K562 (cell line): Measurements from ENCODE around the gene EPHA2. TPM values are rescaled to one million over a fixed set of nuclear protein-coding genes. Genes with fewer than 3 reads are reported as not detected.

Source experiments
- ATAC-seq: fragments of 200-7000 bp; cut with Tn5 transposase; 3 replicates; pipeline ENCODE4 v1.9.1; 2020; ENCODE audit warnings: moderate library complexity
- BruUV-seq: library from RNA; stranded (reverse); fragments of 400-500 nt; replicated peaks from 2 replicates; lab custom pipeline; 2021; lab: Mats Ljungman, UMichigan
- CTCF ChIA-PET: fragments of 300-600 bp; formaldehyde crosslinking; extraction: SDS; loops from one replicate; lab custom pipeline; 2021; ENCODE audit warnings: low intra/inter-chr PET ratio; lab: Yijun Ruan, JAX
- POLR2A ChIA-PET: fragments of 300-600, 350-650 bp; sonication (Branson Sonifier 250); formaldehyde crosslinking; extraction: SDS; loops from one replicate; lab custom pipeline; 2021; ENCODE audit warnings: antibody characterized with exemption, inconsistent platforms; lab: Yijun Ruan, JAX
- DNase-seq, 4 experiments: peaks; one replicate each; pipeline versions ENCODE4 v3.0.0 to v3.0.0-alpha.2; 2011 to 2018; ENCODE audit warnings: low spot score in 3 of 4, mixed read lengths in 3 of 4; ENCODE audit errors: extremely low read depth in 1 of 4
- FAIRE-seq: peaks from 2 replicates; lab custom pipeline; 2011; peaks lifted over from hg19 to GRCh38; lab: Jason Lieb, UNC
- H2AFZ ChIP-seq: 2 replicates; pipeline ENCODE4 v1.6.0; 2011; ENCODE audit warnings: low read depth, low read length, control low read depth, inconsistent platforms
- H3K27ac ChIP-seq: fragments of 200-600 bp; 3 replicates; pipeline ENCODE4 v1.8.0; 2011; ENCODE audit warnings: low read depth, mild to moderate bottlenecking, control low read depth, inconsistent platforms, low read length, moderate library complexity, mixed read lengths; ENCODE audit errors: extremely low read depth
- H3K27me3 ChIP-seq, 2 experiments: fragments of 300-600 bp in 1 of 2; 2 replicates in 1 of 2; 3 replicates in 1 of 2; pipeline versions ENCODE4 v1.6.0 to v1.8.0; 2011; ENCODE audit warnings: inconsistent platforms in 2 of 2, low read length in 2 of 2, mild to moderate bottlenecking in 1 of 2, mixed read lengths in 1 of 2, moderate library complexity in 1 of 2; ENCODE audit not compliant: control insufficient read depth in 2 of 2, insufficient read depth in 2 of 2
- H3K36me3 ChIP-seq: fragments of 300-600 bp; 3 replicates; pipeline ENCODE4 v1.8.0; 2011; ENCODE audit warnings: mild to moderate bottlenecking, low read length, inconsistent platforms; ENCODE audit not compliant: control insufficient read depth, insufficient read depth
- H3K4me1 ChIP-seq, 2 experiments: fragments of 200-600 bp in 1 of 2; replicated peaks in 1 of 2; 2 replicates in 1 of 2; 3 replicates in 1 of 2; pipeline versions ENCODE4 v1.5.1 to v1.8.0; 2011; ENCODE audit warnings: inconsistent platforms in 2 of 2, low read length in 2 of 2, mild to moderate bottlenecking in 1 of 2, mixed read lengths in 1 of 2, moderate library complexity in 1 of 2; ENCODE audit not compliant: control insufficient read depth in 2 of 2, insufficient read depth in 2 of 2
- H3K4me2 ChIP-seq: 2 replicates; pipeline ENCODE4 v1.6.1; 2011; ENCODE audit warnings: low read length, control low read depth, inconsistent platforms, mixed read lengths; ENCODE audit not compliant: insufficient read depth
- H3K4me3 ChIP-seq: fragments of 200-600 bp; sonication (generic), shearing (Covaris generic); 2 replicates; pipeline ENCODE4 v1.5.1; 2016; ENCODE audit warnings: control low read depth, inconsistent platforms
- H3K79me2 ChIP-seq: fragments of 200-600 bp; 3 replicates; pipeline ENCODE4 v1.8.0; 2011; ENCODE audit warnings: low read length, inconsistent platforms; ENCODE audit not compliant: control insufficient read depth, insufficient read depth
- H3K9ac ChIP-seq, 2 experiments: 2 replicates each; pipeline versions ENCODE4 v1.6.0 to v1.6.1; 2011; ENCODE audit warnings: low read depth in 2 of 2, low read length in 2 of 2, control low read depth in 1 of 2, inconsistent platforms in 1 of 2, mild to moderate bottlenecking in 1 of 2, mixed read lengths in 1 of 2; ENCODE audit not compliant: insufficient read depth in 1 of 2
- H3K9me1 ChIP-seq: one replicate; pipeline ENCODE4 v1.6.0; 2011; ENCODE audit warnings: inconsistent platforms, mild to moderate bottlenecking, low read length, moderate library complexity; ENCODE audit not compliant: control insufficient read depth, insufficient read depth
- H3K9me3 ChIP-seq: replicated peaks from 2 replicates; pipeline ENCODE4 v1.5.1; 2011; ENCODE audit warnings: low read depth, low read length, inconsistent platforms; ENCODE audit not compliant: control insufficient read depth, insufficient read depth
- H4K20me1 ChIP-seq: replicated peaks from 2 replicates; pipeline ENCODE4 v1.6.1; 2011; ENCODE audit warnings: low read length, inconsistent platforms, mixed read lengths; ENCODE audit not compliant: control insufficient read depth, insufficient read depth
- DACH1 ChIP-seq: fragments of 450-650 bp; IDR thresholded peaks from 2 replicates; pipeline ENCODE4 v1.6.1; 2018; ENCODE audit not compliant: partially characterized antibody
- FOXA3 ChIP-seq, 2 experiments: fragments of 450-650 bp in 1 of 2; sonication (generic) in 1 of 2; formaldehyde crosslinking; IDR thresholded peaks in 1 of 2; conservative IDR thresholded peaks in 1 of 2; 2 replicates each; pipeline versions ENCODE4 v1.4.0 to v1.8.0; 2020 to 2022; ENCODE audit warnings: mild to moderate bottlenecking in 2 of 2, missing genetic modification reagents in 1 of 2
- GATAD2A ChIP-seq: fragments of 450-650 bp; IDR thresholded peaks from 2 replicates; pipeline ENCODE4 v1.6.1; 2017
- KLF16 ChIP-seq: IDR thresholded peaks from 2 replicates; pipeline ENCODE4 v1.6.1; 2016; ENCODE audit warnings: antibody characterized with exemption
- LEF1 ChIP-seq: fragments of 450-650 bp; IDR thresholded peaks from 2 replicates; pipeline ENCODE4 v1.6.1; 2016; ENCODE audit warnings: mild to moderate bottlenecking
- MEF2D ChIP-seq: conservative IDR thresholded peaks from 2 replicates; pipeline ENCODE4 v1.6.1; 2016; ENCODE audit warnings: low read depth, missing genetic modification characterization, missing compliant biosample characterization
- MTA1 ChIP-seq: fragments of 450-650 bp; IDR thresholded peaks from 2 replicates; pipeline ENCODE4 v1.6.1; 2017; ENCODE audit warnings: borderline replicate concordance
- NBN ChIP-seq: fragments of 450-650 bp; IDR thresholded peaks from 2 replicates; pipeline ENCODE4 v1.6.1; 2016; ENCODE audit warnings: low read depth, mild to moderate bottlenecking
- NFIC ChIP-seq: fragments of 450-650 bp; IDR thresholded peaks from 2 replicates; pipeline ENCODE4 v1.6.1; 2017; ENCODE audit warnings: mild to moderate bottlenecking, inconsistent platforms
- SMARCA4 ChIP-seq: fragments of 450-650 bp; IDR thresholded peaks from 2 replicates; pipeline ENCODE4 v1.6.1; 2016
- TFAP4 ChIP-seq: sonication (generic); formaldehyde crosslinking; IDR thresholded peaks from 2 replicates; pipeline ENCODE4 v1.8.0; 2022; ENCODE audit warnings: missing genetic modification reagents, mild to moderate bottlenecking, moderate library complexity, borderline replicate concordance
- THRAP3 ChIP-seq: fragments of 450-650 bp; IDR thresholded peaks from 2 replicates; pipeline ENCODE4 v1.6.1; 2016; ENCODE audit warnings: mild to moderate bottlenecking, inconsistent platforms, borderline replicate concordance
- ZFP30 ChIP-seq: fragments of 250-450 bp; sonication (Bioruptor Pico); IDR thresholded peaks from 2 replicates; pipeline ENCODE4 v1.8.0; 2022; ENCODE audit warnings: moderate library complexity, mild to moderate bottlenecking, inconsistent platforms, borderline replicate concordance
- ZNF445 ChIP-seq: fragments of 250-450 bp; sonication (Bioruptor Pico); IDR thresholded peaks from 2 replicates; pipeline ENCODE4 v1.4.0; 2020; ENCODE audit warnings: low read depth, mild to moderate bottlenecking, moderate library complexity
- WGBS: fragments of 100-300 bp; shearing (Covaris generic); methylation state at CpG from one replicate; pipeline ENCODE4 v1.1.6; 2016; ENCODE audit warnings: low coverage, mixed read lengths; ENCODE audit not compliant: insufficient coverage; ENCODE audit errors: missing lambda C conversion rate; 5-methylcytosine and 5-hydroxymethylcytosine counted together
- in situ Hi-C: fragments of 300-500 bp; cut with MboI; formaldehyde crosslinking; loops from 4 replicates; pipeline ENCODE4 v1.15.0; 2018; ENCODE audit warnings: inconsistent platforms, mixed read lengths
- intact Hi-C: fragments of 100-400 bp; cut with micrococcal nuclease; formaldehyde crosslinking; loops from 2 replicates; pipeline ENCODE4 v1.14.2; 2022
- polyA plus RNA-seq, 8 experiments: library from polyadenylated mRNA; depleted of rRNA in 4 of 8; stranded (reverse) in 5 of 8; unstranded in 3 of 8; fragments of >200 nt; fragmentation: Nextera tagmentation in 2 of 8; fragmentation: Illumina TruSeq in 1 of 8; extraction: Ambion mirVana in 2 of 8; extraction: Trizol in 1 of 8; gene quantifications; 2 replicates each; pipeline versions ENCODE4 v1.2.1 to v1.2.3, GENCODE V29; 2011 to 2014; ENCODE audit warnings: inconsistent platforms in 1 of 8, missing spikeins in 1 of 8
- total RNA-seq, 7 experiments: library from RNA; depleted of rRNA in 6 of 7; stranded (reverse); fragments of >200 nt in 6 of 7; fragmentation: Illumina TruSeq in 2 of 7; extraction: Trizol in 2 of 7; gene quantifications; 2 replicates each; pipeline versions ENCODE4 v1.2.1 to v1.2.3, GENCODE V29; 2011 to 2021; ENCODE audit warnings: low replicate concordance in 1 of 7
- TF ChIP-seq, protein P1 (sequence below), 2 experiments: fragments of 450-650 bp; conservative IDR thresholded peaks; 2 replicates each; pipeline ENCODE4 v1.6.1; 2017; ENCODE audit warnings: mild to moderate bottlenecking in 2 of 2, moderate library complexity in 2 of 2
- TF ChIP-seq, protein P2 (sequence below): fragments of 450-650 bp; IDR thresholded peaks from 2 replicates; pipeline ENCODE4 v1.6.1; 2016; ENCODE audit warnings: low read depth, mild to moderate bottlenecking, moderate library complexity
- TF ChIP-seq, protein P3 (sequence below), 3 experiments: fragments of 200-800 bp in 1 of 3; sonication (Bioruptor generic) in 1 of 3; sonication (generic) in 1 of 3; formaldehyde crosslinking in 1 of 3; IDR thresholded peaks; 2 replicates each; pipeline versions ENCODE4 v1.6.1 to v1.8.0; 2016 to 2022; ENCODE audit warnings: mild to moderate bottlenecking in 2 of 3, missing compliant biosample characterization in 2 of 3, missing genetic modification characterization in 2 of 3, missing genetic modification reagents in 1 of 3

EPHA2 gene
- total and polyA plus RNA-seq, 9 of the 15 experiments (the other 6 are each of a cell fraction or from before 2014, with no cell fraction given), result 0.04 to 0.40 (median 0.07) TPM; not detected in 4

GRCh38 chr1:16151196-16151994 is 4.5 kb downstream of the EPHA2 start:
- Histone ChIP-seq H3K4me3 (no peak overlapping the region), H3K9ac (peak overlapping the region; percentile 5 to 72; a peak in 3 of 4 replicates), H4K20me1 (peaks cover 6% of the 10 kb centered on the region; the same call in 1 of the 2 replicates), H3K36me3 (no peaks in the 10 kb centered on the region), H3K4me1 (peaks cover 30 to 70% of the 10 kb centered on the region in 2 experiments), H3K4me2 (peak overlapping the region; percentile 52; the same call in 1 of the 2 replicates), H2AFZ (no peak overlapping the region), H3K9me3 (no peaks in the 10 kb centered on the region), H3K27ac (no peak overlapping the region), H3K9me1 (peaks cover 4% of the 10 kb centered on the region), H3K79me2 (no peaks in the 10 kb centered on the region), H3K27me3 (no peaks in the 10 kb centered on the region)
- POLR2A ChIA-PET, result interaction anchor here (0.6 to 2.5 kb wide), 4 partner anchors 12 to 179 kb away, joined by 3 to 20 read pairs (median 4); no protein-coding TSS in a partner anchor
- in situ Hi-C loops (no loop called here), intact Hi-C loops (loop anchor here (5.0 kb wide), 1 partner anchor 69 kb away; no protein-coding TSS in a partner anchor)
- 19% methylated on average over 9 of the region's 9 CpGs for WGBS
- CTCF ChIA-PET, result no interaction called here
- FAIRE-seq (peak; percentile 84), DNase-seq (peak; percentile 43 to 69 (median 55)), ATAC-seq (peak; percentile 65)
- BruUV-seq, result no TSS peak
- no peak for TF ChIP-seq THRAP3
- TF ChIP-seq KLF16, result peak; percentile 90
- TF ChIP-seq SMARCA4, result peak; percentile 77; the same call in 1 of the 2 replicates
- peak; percentile 76 for TF ChIP-seq LEF1
- TF ChIP-seq, protein P1, sequence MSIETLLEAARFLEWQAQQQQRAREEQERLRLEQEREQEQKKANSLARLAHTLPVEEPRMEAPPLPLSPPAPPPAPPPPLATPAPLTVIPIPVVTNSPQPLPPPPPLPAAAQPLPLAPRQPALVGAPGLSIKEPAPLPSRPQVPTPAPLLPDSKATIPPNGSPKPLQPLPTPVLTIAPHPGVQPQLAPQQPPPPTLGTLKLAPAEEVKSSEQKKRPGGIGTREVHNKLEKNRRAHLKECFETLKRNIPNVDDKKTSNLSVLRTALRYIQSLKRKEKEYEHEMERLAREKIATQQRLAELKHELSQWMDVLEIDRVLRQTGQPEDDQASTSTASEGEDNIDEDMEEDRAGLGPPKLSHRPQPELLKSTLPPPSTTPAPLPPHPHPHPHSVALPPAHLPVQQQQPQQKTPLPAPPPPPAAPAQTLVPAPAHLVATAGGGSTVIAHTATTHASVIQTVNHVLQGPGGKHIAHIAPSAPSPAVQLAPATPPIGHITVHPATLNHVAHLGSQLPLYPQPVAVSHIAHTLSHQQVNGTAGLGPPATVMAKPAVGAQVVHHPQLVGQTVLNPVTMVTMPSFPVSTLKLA (conservative IDR thresholded peaks at IDR 0.05), result 0 out of 4 replicates have a peak, but pooled peaks of 1 of the 2 experiments have one; percentile 25
- TF ChIP-seq, protein P2, sequence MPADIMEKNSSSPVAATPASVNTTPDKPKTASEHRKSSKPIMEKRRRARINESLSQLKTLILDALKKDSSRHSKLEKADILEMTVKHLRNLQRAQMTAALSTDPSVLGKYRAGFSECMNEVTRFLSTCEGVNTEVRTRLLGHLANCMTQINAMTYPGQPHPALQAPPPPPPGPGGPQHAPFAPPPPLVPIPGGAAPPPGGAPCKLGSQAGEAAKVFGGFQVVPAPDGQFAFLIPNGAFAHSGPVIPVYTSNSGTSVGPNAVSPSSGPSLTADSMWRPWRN, result peak; percentile 98
- TF ChIP-seq, protein P3, sequence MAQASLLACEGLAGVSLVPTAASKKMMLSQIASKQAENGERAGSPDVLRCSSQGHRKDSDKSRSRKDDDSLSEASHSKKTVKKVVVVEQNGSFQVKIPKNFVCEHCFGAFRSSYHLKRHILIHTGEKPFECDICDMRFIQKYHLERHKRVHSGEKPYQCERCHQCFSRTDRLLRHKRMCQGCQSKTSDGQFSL (CRISPR knock-in tag; IDR thresholded peaks at IDR 0.05), result no peak
- TF ChIP-seq, protein P3 (tag; IDR thresholded peaks at IDR 0.05), result no peak
- peak; percentile 39 for TF ChIP-seq DACH1
- no peak for TF ChIP-seq ZNF445 (CRISPR knock-in tag)
- TF ChIP-seq TFAP4 (CRISPR knock-in tag), result peak; percentile 83
- TF ChIP-seq MTA1, result peak; percentile 71; the same call in 1 of the 2 replicates
- peak in 1 of 2 experiments; percentile 91; a peak in 2 of 4 replicates for TF ChIP-seq FOXA3 (CRISPR knock-in tag; conservative IDR thresholded peaks at IDR 0.05 in 1 of 2, IDR thresholded peaks at IDR 0.05 in 1 of 2)
- TF ChIP-seq ZFP30 (CRISPR knock-in tag), result no peak
- TF ChIP-seq NBN, result peak; percentile 63; the same call in 1 of the 2 replicates
- TF ChIP-seq GATAD2A, result peak; percentile 58; the same call in 1 of the 2 replicates
- peak; percentile 74 for TF ChIP-seq NFIC
- peak; percentile 61; the same call in 1 of the 2 replicates for TF ChIP-seq MEF2D (tag)
